ENCODE data around the gene STOX2.
A peak's percentile ranks its signal among the peaks of the same experiment; 100 is the strongest.

The STOX2 gene

DNA sequence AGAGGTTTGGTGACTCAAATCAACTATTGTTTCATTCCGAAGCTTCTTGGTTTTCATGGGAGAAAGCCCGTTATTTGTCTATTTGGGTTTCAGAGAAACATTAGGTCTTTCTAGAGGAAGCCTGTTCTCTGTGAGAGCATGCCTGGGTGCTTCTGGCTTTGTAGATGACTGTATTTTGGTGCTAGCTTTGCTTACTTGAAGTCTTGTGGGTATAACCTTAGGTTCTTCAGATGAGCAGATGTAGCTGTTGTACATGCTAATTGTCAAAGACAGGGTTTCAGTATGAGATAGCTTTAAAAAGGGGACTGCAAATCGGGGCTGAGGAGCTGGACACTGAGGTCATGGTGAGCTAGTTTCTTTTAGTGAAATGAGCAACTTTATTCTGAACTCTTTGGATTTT, 7.9 kb upstream of the STOX2 start:
- no peak for DNase-seq

DNA sequence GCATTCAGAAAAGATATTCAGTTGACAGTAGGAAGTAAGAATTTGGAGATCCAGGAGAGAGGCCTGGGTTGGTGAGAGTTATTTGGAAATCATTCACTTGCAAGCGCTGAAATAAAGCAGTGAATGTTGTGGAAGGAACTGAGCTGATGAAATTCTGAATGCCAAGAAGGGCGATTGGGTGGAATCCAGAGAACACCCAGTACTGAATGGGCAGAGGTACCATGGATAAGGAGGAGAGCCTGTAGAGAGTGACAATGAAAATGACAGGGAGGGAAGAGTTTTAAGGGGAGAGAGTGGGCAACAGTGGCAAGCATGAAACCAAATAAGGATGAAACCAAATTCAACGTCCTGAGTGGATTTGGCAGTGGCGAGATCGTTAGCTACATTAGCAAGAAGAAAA, 6.7 kb upstream of the STOX2 start:
- DNase-seq, result no peak

DNA sequence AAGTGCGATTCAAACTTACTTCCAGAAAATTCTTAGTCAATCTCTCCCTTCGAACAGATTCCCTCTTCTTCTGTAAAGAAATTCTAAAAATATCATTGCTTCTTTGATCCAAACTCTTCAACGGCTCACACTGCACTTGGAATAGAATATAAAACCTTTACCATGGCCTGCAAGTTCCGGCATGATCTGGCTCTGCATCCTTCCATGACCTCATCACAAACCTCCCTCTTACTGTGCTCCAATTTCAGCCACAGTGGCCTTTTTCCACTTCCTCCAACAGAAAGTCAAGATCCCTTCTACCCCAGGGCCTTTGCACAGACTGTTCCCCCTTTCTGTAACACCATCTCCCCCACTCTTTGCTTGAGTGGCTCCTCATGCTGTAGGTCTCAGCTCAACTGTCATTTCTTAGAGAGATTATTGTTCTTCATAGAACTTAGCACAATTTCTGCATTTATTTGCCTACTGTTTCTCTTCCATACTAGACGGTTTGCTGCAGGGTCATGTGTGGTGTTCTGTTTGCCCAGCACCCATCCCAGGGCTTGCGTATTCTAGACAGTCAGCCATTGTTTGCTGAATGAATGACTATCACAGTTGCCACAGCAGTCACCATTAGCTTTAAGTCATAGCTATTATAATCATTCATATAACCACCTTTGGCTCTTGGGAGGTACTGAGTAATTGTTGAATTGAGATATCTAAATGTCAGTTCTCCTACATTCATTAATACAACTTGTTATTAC, 1.9 kb upstream of the STOX2 start:
- no peak for DNase-seq

DNA sequence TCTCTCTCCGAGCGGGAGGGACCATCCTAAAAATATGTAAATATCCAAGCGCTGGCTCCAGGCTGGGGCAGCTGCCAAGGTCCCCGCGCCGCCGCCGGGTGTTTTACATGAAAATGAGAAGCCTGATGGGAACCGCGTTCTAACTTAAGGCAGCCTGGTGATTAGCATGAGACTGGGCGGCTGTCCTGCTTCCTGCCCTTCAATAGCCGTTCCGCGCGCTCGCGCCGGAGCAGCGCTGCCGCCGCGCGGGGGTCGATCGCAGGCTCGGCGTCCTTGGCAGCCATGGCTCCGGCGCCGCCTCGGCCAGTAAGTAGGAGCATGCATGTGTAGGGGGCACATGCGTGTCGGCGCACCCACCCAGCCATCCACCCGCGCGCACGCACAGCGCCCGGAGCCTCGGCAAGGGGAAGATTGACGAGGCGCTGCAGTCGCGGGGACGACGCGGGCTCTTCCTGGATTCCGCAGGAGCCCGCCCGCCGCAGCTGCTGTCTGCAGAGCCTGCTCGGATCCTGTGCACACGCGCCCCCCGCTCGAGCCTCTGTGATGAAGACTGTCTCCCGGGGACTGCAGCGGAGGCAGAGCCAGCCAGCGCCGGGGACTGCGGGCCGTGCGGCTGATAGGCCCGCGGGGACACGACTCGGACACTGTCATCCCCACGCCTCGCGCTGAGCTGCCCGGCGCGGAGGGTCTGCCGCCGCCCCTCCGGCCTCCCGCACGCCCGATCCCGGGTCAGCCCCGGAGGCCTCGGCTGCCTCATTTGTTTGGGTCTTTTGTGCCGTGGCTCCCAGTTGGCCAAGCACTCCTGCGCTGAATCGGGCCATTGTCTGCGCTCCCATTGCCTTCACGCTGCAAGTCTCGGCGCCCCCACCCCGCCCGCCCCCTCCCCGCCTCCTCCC, 734 bp downstream of the STOX2 start:
- peak; percentile 33 for DNase-seq

DNA sequence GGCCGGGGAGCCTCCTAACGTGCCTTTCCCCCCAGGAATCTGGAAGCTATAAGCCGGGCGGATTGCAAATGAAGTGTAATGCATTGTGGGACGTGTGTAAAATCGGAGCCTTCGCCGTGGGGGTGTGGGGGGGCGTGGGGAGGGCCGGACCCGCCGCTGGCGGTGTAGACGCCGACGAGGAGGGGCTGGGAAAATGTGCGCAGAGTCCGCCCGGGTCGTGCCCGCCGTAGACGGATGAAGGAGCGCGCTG, 1.3 kb downstream of the STOX2 start:
- DNase-seq, result no peak

DNA sequence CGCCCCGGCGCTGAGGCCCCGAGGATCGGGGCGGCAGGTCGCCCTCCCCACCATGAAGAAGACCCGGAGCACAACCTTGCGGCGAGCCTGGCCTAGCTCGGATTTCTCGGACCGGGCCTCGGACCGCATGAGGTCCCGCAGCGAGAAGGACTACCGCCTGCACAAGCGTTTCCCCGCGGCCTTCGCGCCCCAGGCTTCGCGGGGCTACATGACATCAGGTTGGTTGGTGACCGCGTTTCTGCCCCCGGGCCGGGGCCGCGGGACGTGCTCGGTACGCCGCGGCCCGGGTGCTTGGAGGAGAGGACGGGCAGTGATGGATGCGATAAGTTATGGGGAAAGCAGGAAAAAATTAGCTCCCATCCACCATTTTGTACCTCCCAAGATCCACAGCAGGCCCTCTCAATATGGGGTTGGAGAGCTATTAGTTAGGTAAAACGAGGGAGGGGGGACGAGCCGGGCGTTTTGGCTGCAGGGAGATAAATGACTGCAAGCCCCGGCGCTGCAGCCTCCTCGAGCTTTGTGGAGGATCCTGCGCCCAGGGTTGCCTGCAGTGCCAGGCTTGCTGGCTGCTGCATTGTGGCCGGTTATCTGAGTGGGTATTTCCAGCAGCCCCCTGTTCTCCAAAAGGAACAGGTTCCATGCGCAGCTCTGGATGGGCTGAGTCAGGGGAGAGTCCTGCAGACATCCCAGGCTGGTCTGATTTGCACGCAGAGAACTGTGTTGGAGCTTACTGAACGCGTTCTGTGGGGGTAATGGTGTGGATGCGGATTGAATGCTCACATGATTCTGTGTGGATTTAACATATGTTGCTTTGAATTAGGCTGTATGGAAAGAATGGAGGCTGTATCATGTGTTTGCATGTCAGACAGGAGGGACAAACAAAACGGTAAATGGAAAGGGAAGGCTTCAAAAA, 1.9 kb downstream of the STOX2 start:
- DNase-seq, result no peak

DNA sequence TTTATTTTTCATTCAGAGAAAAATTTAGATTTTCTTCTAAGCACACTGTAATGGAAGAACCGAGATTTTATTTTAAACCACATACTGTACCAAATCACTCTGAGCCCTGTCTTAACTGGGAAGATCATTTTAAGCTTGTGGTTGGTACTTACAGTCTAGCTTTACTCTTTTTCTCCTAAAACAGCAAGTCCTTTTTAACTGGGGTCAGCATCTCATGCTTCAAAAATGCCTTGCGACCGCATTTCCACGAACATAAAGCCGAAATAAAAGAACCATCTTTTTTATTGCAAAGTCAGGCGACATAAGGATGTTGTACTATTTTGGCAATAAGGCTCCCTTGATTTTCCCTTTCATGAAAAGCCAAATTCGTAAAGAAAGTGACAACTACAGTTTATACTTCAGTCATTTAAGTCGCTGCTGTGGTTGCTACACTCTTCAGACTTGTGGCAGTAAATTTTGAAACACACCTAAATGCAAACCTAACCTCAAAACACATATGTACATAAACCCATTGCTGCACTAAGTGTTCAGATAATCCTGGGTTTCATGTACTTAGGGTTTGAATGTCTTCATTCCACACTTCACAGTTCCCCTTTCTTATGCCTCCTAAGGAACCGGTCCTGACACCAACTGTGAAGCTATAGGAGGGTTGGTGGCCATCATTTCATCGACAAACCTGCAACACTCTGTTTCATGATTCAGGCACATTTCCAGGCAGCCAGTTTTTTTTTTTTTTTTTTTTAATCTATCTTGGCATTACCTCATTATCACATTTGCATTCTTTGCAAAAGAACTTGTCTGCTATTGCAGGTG, 3.0 kb downstream of the STOX2 start:
- no peak for DNase-seq

DNA sequence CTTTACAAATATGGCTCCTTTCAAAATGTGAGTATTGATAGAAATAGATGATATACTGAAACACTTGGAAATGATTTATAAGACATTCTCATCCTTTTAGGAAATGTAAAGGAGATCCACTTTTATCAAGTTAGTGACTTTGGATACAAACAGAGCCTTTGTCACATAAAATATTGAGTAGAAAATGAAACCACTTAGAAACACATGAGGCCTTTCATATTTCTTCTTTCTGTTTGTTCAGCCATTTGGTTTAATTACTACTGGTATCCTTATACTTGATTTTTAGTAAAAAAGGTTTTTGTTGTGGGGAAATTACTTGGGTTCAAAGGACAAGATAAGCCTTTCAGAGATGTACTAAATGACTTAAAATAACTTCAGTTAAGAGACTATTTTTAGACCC, 4.1 kb downstream of the STOX2 start:
- no peak for DNase-seq

DNA sequence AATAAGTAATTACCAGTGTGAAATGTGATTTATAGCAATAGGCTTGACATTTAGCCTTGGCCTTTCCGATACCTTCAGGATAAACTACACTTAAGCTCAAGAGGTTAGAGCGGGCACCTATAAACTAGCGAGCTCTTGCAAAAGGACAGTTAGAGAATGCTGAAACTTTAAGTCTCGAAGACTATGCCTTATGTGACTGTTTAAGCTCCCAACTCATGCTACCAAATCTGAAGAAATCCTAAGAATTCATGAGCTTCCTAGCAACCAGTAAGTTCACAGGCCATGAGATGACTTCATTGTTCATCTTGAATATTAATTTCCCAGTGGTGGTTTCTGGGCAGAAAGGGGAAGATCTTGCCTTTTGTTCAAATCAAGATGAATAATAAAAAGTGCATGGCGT, 4.7 kb downstream of the STOX2 start:
- DNase-seq, result no peak

DNA sequence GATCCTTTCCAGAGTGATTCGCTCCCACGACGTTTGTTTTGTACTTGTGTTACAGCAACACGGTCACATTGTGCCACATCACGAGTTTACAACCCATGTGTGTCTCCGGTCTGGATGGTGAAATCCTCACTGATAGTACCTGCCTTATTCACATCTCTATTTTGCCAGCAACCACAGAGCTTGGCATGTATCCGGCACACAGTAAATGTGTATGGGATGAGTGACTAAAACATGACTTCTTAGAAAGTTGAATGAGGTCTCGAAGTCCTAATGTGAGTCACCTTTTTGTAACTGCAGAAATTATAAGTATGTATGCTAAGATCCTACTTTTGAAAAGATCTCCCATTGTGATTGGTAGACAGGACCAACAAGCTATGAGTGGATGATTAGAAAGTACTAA, 7.5 kb downstream of the STOX2 start:
- peak; percentile 34 for DNase-seq

DNA sequence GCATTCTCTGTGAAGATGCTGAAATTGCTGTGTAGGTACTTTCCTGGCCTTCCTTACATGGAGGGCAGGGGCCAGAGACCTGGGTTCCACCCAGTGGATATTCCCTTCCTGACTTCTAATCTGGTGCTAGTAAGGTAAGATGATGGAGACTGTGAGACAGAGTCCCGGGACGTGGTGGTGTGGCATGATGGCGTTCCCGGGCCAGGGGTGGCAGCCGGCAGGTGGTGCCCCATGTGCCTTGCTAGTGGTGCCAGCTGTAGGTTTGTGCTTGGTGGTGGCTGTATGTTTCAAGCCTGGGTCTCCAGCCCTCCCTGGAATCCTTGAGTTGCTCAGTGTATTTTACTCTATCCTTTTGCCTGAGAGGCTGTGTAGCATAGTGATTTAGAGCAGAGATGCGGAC, 10.9 kb downstream of the STOX2 start:
- no peak for DNase-seq

DNA sequence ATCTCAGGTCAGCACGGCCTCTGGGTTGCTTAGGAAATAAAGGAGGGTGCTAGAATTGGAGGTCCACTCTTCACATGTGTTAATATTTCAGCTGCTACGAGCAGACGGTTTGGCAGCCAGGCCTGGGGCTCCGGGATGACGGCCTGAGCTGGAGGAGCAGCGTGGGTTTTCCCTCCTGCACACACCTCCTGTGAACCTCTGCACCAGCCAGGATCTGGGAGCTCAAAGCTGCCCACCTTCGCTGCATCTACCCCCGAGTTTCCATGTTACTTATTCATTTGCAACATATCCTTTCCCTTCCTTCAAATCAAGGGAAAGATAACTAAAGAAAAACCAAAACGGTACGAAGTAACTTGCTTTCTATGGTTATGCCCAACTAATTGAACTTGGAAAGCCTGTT, 13.6 kb downstream of the STOX2 start:
- no peak for DNase-seq

DNA sequence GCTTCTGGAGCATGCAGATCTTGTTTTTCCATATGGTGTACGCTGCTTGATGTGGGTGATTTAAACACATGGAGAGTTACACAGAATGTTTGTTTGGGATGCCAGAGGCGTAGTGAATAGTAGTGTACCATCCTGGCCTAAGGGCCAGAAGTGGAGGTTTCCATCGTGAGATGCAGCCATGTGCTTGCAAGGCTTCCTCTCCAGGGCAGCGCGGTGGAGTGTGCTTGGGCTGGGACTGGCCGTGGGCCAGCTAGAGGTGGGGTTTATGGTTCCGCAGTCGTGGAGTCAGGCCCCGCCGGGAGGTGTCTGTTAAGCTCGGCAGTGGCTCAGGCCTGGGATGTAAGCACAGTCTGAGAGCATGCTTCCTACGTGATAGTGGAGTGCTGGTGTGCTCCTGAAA, 14.0 kb downstream of the STOX2 start:
- DNase-seq, result peak; percentile 7

DNA sequence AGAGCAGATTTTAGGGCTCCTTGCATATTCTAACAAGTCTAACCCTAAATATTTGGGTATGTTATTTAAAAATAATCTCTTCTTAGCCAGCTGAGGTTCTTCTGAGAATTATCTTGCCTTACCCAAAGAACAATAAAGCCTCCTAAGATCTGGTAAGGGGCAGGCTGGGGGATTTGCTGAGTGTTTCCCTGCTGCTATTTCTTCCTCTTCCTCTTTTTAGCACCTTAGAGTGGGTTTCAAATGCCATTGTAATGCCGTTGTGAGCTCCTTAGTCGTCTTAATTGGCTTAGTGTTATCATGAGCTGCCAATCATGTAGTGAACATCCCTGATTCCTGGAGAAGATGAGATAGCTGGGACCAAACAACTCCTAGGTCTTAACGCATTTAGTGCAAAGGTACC, 15.4 kb downstream of the STOX2 start:
- no peak for DNase-seq

DNA sequence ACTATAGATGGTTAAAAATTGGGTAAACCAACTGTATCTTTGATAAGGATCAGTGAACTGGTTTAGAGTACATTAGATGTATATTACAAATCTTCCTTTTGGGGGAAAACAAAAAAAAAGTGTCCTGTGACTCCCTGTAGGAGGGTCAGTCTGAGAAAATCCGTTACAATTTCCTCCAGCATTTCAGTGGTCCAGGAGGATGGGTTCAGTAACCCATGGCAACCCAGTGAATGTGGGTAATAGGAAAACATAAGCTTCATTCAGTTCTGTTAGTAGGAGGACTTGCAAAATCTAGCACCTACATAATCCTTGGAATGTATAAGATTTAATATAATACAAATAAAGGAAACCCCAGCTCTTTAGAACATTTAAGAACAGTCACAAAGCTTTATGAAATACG, 16.2 kb downstream of the STOX2 start:
- DNase-seq, result no peak

DNA sequence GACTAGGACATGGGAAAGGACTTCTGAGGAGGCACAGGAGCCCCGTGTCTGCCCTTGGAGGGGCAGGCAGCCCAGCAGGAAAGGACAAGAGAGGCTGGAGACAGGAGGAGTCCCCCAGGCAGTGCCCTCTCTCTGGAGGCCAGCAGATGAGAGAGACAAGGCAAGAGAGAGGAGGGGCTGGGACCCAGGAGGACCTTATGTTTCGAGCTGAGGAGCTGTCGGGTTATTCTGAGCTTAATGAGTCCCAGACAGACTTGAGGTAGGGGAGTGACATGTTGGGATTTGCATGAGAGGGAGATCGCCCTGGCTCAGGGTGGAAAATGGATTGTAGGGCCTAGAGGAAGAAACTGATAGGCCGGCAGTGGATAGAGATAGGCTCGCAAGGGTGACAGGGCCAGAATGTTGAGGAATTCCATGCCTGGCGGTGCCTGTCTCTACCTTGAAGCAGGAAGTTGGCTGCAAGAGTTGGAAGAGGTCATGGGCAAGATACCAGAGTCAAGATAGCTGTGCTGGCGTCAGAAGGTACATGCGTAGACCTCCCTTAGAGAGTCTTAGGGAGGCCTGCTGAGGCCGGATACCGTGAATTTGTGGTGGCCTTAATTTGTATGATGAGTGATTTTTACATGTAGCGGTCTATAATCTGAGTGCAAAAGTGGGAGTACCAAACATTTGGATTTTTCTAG, 19.4 kb downstream of the STOX2 start:
- DNase-seq, result no peak

DNA sequence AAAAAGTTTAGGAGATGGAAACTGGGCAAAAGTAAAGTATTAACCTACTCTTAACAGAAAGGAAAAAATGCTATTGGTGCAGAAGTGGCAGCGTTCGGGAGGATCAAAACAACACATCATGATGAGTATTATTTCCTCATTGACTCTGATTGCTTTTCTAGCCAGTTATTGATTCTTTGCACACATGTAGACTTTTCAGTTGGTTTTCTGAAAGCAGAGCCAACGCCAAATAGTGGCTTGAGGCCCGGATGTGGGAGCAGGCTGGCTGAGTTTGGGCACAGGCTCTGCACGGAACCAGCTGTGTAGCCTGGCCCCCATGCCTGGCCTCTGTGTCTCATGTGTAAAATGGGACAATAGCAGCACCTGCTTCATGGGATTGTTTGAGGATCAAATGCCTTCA, 21.8 kb downstream of the STOX2 start:
- DNase-seq, result no peak

DNA sequence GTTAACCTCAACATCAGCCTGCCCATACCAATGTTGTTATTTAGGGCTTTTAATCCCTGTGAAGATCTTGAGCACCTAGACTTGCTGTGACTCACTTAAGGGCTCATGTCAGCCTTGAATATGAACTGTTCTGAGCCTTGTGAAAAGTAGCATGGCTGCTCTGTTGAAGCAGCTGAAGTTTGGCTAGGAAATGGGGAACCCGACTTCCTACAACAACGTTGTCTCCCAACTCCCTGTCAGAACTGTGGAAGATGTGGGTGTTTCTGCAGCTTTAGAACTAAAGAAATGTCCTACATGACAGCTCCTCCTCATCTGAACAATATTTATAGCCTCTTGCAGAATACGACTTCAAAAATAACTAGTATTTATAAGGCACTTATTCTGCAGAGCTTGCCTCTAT, 27.5 kb downstream of the STOX2 start:
- DNase-seq, result no peak

DNA sequence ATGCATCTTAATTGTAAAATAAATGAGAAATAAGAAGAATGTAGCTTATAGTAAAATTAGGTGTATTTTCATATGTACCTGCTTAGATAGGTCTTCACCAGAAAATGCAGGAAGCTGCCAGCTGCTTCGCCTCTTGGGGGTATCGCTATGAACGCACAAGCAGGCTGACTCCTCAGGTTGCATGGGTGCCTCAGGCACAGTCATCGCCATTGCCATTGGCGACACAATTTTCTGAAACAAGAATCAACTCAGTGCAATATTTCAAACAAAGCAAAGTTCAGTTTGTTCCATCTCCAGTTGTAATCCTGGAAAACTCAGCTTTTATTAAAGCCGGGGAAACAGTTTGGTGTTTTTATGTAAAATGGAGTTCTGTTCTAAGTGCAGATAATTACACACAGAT, 29.7 kb downstream of the STOX2 start:
- DNase-seq, result no peak

DNA sequence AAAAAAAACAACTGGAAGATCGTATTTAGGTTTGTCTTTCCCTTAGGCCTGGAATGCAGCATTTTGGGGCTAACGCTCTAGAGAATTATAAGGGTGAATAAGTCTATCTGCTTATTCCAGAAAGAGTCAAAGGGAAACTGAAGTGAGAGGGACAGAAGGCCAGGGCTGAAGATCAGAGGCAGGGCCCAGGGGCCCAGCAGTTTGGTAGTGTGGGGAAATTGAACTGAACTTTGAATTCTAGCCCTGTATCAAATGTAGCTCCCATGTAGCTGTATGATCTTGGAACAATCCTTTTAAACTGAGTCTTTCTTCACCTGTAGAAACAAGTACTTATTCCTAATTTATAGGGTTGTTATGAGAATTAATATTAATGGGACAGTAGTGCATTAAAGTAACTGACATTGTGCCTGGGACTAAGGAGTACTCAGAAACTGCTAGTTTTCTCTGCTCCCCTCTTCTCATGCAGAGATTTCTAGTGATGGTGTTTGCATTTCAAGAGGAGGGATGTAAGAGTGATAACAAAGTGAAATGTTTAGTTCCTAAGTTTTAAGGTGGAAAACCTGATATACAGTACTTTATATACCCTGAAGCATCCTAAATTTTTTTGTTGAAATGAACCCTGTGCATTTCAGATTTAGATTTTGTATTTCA, 30.4 kb downstream of the STOX2 start:
- DNase-seq, result no peak

DNA sequence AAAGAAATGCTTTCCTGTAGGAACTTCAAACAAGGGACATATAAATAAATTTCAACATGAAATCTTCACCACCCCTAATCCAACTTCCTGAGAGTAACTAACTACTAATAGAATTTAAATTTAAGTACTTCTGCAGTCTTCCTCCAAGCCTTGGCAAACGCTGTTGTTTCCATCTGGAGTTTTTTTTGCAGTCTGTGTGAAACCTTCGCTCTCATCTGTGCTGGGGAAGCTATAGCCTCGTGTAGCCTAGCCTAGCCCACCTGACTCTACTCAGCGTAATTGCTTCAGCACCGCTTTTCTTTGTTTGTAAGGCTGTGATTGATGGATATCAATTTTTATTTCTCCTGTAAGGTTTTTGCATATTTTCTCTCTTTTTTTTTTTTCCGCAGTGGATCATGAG, 30.9 kb downstream of the STOX2 start:
- no peak for DNase-seq
